Erythroblast (primary cell): ENCODE results near the gene PSMG3.

Experiments used
- DNase-seq, 2 experiments: peaks; one replicate each; lab custom pipeline; 2025; lab: John Stamatoyannopoulos, UW
- GATA1 ChIP-seq: IDR thresholded peaks from 2 replicates; pipeline ENCODE4 v1.6.1; 2011; ENCODE audit warnings: low read depth, mild to moderate bottlenecking, control low read depth, low read length, moderate library complexity
- POLR2A ChIP-seq: IDR thresholded peaks from 2 replicates; pipeline ENCODE4 v1.6.1; 2011; ENCODE audit warnings: mild to moderate bottlenecking, low read length

Gene PSMG3

GRCh38 chr7:1535701-1536454, 34.0 kb downstream of the PSMG3 start:
- no peak for TF ChIP-seq GATA1
- TF ChIP-seq POLR2A = no peak
- DNase-seq = no peak

GRCh38 chr7:1535100-1535458, 34.8 kb downstream of the PSMG3 start:
- no peak for DNase-seq
- TF ChIP-seq POLR2A (no peak), GATA1 (no peak)

- peak; percentile 28 to 41 for DNase-seq
- TF ChIP-seq GATA1 = no peak
- no peak for TF ChIP-seq POLR2A
Observed at GRCh38 chr7:1534330-1535099, 35.3 kb downstream of the PSMG3 start.

GRCh38 chr7:1533547-1534329, 36.1 kb downstream of the PSMG3 start:
- no peak for TF ChIP-seq POLR2A
- TF ChIP-seq GATA1 = no peak
- DNase-seq = peak; percentile 68 to 86

GRCh38 chr7:1533255-1533546, 36.6 kb downstream of the PSMG3 start:
- TF ChIP-seq POLR2A = no peak
- no peak for TF ChIP-seq GATA1

GRCh38 chr7:1532456-1533254, 37.2 kb downstream of the PSMG3 start:
- no peak for TF ChIP-seq GATA1
- no peak for TF ChIP-seq POLR2A
- DNase-seq = peak; percentile 60 to 82

More at GRCh38 chr7:1533255-1533546, 36.6 kb downstream of the PSMG3 start:
- no peak for DNase-seq

- peak in 1 of 2 experiments; percentile 46 for DNase-seq
- TF ChIP-seq GATA1 = no peak
- no peak for TF ChIP-seq POLR2A
Observed at GRCh38 chr7:1531979-1532455, 37.8 kb downstream of the PSMG3 start.

GRCh38 chr7:1531263-1531978, 38.4 kb downstream of the PSMG3 start:
- TF ChIP-seq GATA1 (no peak), POLR2A (no peak)
- DNase-seq = peak; percentile 38 to 60

- no peak for TF ChIP-seq POLR2A
- TF ChIP-seq GATA1 = no peak
- no peak for DNase-seq
Observed at GRCh38 chr7:1530946-1531262, 38.9 kb downstream of the PSMG3 start.

GRCh38 chr7:1529383-1530116, 40.3 kb downstream of the PSMG3 start:
- DNase-seq = no peak
- TF ChIP-seq POLR2A (no peak), GATA1 (no peak)

- TF ChIP-seq GATA1 (no peak), POLR2A (no peak)
- no peak for DNase-seq
Observed at GRCh38 chr7:1526271-1526754, 43.5 kb downstream of the PSMG3 start.

- DNase-seq = no peak
- TF ChIP-seq GATA1 = no peak
- TF ChIP-seq POLR2A = no peak
Observed at GRCh38 chr7:1525409-1525808, 44.4 kb downstream of the PSMG3 start.
